Urothelium cell line (cell line): ENCODE measurements around the gene GABRG3.
A peak's percentile ranks its signal among the peaks of the same experiment; 100 is the strongest.

Experiments
- DNase-seq: peaks from one replicate; pipeline ENCODE4 v3.0.0; 2011; ENCODE audit warnings: low spot score, mixed read lengths
- FAIRE-seq: peaks from 2 replicates; lab custom pipeline; 2011; peaks lifted over from hg19 to GRCh38; lab: Jason Lieb, UNC

GABRG3 gene

DNA sequence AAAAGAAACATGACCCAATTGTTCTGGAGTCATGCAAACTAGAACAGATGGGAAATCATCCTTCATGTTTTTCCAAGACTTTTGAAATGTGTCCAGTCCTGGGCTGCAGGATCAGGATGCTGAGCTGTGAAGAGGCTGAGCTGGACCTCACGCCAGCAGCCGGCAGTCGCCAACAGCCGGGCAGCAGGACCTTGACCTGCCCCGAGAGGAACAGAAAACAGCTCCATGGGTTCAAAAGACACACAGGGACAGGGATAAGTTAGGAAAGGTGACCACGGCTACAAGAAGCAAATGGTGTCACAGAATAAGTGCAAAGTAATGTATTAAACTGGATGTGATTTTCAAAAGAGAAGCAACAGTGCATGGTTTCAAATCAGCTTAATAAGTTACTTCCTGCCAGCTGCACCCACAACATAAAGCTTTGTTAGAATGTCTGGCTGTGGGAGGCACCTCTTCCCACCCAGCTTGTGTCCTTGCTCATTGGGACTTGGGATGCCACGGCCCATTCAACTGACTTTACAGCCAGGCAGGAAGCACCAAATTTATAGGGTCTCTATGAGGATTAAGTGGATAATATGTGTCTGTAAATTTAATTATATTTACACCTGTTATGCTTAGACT, 266.4 kb downstream of the GABRG3 start:
- DNase-seq (no peak), FAIRE-seq (no peak)

- FAIRE-seq (peak; percentile 40), DNase-seq (peak; percentile 64)
These were observed 267.2 kb downstream of the GABRG3 start for GRCh38 chr15:27238209-27238608.

GRCh38 chr15:27238707-27239423, 267.9 kb downstream of the GABRG3 start:
- FAIRE-seq (no peak), DNase-seq (no peak)

- DNase-seq (peak; percentile 57), FAIRE-seq (no peak)
These were observed 271.0 kb downstream of the GABRG3 start for GRCh38 chr15:27241943-27242342.

GRCh38 chr15:27244047-27244446, 273.1 kb downstream of the GABRG3 start:
- DNase-seq, result no peak
- FAIRE-seq, result no peak

DNA sequence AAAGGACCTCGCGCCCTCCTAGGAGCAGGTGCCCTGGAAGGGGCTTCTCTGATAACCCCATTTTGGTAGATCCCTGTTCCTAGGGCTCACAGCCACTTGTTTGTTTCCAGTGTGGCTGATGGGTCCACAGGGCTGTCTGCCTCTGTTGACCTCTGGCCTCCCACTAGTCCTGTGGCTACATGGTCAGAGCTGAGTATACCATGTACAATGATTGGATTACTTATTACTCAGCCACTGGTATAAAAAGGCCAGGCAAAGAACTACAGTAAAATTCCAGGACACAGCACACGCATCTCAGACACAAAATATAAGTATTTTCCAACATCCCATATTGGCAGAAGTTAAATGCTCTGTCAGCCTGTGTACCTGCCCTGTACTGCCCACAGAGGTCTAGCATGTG, 277.3 kb downstream of the GABRG3 start:
- FAIRE-seq (no peak), DNase-seq (no peak)

DNA sequence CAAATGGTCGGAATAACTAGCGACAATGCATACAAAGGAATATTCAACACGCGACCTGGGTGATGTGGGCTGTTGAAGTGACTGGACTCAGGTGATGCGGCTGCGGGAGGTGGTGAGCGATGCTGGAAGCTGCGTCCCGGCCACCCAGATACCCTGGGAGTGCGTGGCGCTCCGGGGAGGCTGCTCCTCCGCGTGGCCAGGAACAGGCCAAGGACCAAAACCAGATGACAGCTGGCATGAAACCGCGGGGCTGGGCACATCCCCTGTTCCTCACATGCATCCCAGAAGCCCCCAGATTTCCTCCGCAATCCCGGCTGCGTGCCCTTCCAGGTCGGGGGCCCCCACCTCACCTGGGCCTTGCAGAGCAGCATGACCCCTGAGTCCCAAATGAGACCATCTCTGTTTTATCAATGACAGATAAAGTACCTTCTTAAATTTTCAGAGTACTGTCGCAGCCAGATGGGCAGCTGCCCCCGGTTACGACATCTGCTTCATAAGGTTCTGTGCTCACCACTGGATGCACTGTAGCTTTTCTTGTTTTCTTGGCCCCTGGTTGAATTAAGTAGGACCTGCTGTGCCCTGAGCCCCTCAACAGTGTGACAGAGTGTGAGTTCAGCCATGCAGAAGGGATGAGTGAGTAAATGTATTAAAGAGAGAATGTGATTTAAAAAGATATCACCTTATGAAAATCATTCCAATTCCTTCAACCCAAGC, 278.2 kb downstream of the GABRG3 start:
- no peak for FAIRE-seq
- DNase-seq, result no peak

- DNase-seq, result no peak
- no peak for FAIRE-seq
These were observed 278.8 kb downstream of the GABRG3 start for GRCh38 chr15:27249760-27250109.

DNA sequence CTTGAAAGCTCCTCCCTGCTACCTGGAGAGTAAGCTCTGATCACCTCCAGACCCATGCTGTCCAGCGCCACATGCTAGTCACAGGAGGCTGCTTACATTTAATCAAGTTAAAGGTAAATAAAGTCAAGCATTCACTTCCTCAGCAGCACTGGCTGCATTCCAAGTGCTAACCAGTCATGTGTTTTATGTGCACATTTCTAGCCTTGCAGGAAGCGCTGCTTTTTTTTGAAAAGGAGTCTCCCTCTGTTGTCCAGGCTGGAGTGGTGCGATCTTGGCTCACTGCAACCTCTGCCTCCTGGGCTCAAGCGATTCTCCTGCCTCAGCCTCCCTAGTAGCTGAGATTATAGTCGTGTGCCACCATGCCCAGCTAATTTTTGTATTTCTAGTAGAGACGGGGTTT, 279.2 kb downstream of the GABRG3 start:
- DNase-seq (no peak), FAIRE-seq (no peak)

DNA sequence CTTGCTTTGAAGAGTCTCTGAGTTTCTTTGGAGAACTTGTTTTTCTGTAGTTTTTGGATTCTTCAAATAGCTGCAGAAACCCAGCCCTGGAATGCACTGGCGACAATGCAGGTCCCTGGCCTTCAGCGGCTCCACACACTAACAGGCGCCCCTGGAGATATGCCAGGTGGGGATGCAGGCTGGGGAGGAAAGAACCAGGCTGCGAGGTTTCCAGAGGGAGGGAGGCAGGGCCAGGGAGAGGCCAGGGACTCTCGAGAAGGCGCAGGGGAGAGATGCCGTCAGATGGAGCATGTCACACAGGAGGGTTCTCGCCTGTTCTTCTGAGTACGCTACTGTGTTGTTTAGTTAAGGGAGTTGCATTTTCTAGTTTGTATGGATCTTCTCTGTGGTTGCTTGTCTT, 283.1 kb downstream of the GABRG3 start:
- FAIRE-seq, result no peak
- DNase-seq, result no peak

- FAIRE-seq (no peak), DNase-seq (no peak)
These were observed 283.8 kb downstream of the GABRG3 start for GRCh38 chr15:27254801-27255200.

DNA sequence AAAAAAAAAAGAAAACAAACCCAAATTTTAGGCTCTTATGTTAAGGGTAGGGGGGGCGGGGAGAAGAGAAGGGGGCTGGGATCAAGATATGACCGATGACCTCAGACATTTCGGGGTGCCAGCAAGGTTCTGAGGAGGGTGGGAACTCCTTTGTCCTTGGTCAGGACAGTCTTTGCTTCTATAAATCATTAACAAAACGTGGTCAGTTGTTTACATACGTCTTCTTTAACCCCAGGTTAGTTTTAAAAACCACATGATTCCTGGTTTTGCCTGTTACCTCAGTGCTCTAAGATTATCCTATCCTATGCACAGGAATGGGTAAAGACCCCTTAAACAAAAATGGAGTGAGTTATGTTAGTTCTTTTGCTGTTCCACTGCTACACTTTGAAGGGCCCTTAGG, 285.5 kb downstream of the GABRG3 start:
- DNase-seq (no peak), FAIRE-seq (no peak)

- FAIRE-seq, result no peak
- DNase-seq, result no peak
These were observed 287.3 kb downstream of the GABRG3 start for GRCh38 chr15:27258287-27258686.

DNA sequence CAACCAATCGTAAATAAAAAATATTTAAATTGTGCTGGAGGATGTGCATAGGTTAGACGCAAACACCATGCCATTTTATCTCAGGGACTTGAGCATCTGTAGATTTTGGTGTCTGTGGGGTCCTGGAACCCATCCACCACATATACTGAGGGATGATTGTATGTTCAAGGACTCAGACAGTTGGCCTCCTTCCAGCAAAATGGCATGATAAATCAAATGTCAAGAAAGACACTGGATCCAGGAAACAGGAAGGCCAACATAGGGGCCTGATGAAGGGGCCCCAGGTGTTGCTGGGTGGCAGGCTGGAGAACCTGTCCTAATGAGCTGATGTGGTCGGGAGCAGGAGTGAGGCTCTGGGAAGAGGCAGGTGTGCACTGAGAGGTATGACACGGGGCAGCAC, 289.5 kb downstream of the GABRG3 start:
- FAIRE-seq, result no peak

GRCh38 chr15:27268923-27269322, 297.9 kb downstream of the GABRG3 start:
- FAIRE-seq (no peak), DNase-seq (no peak)

More for the DNA sequence above, 289.5 kb downstream of the GABRG3 start:
- DNase-seq, result no peak

DNA sequence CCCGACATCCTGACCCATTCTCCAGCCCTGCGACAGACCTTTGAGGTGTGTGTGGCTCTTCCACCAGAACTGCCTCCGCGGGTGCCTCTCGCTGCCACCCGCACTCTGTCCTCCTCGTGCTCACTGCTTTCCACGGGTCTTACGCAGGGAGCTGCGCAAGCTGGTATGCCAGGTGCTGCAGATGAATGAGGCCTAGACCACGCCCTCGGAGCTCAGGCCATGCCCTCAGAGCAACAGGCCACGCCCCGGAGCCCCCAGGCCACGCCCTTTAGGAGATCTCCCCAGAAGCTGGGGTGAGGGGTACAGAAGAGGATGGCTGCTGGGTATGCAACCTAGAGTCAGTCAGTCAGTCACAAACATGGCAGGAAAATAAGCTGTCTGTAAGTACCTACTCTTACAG, 300.3 kb downstream of the GABRG3 start:
- DNase-seq, result no peak
- FAIRE-seq, result peak; percentile 5

GRCh38 chr15:27272427-27272826, 301.4 kb downstream of the GABRG3 start:
- no peak for DNase-seq
- no peak for FAIRE-seq

DNA sequence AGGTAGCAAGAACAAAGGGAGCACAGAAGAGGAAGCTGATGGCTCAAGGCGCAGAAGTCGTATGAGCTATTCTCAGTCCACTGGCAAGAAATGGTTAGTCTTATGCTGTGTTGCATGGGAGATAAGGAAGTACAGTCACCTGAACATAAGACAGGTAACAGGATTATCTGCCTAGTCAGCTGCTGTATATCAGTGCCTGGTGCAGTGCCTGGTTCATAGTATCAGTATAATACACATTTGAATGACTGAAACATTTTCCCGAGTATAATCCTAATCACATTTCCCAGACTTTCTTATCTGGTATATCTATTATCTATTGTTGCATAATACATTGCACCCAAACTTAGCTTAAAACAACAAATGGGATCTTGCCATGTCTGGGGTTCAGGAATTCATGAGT, 302.5 kb downstream of the GABRG3 start:
- no peak for FAIRE-seq
- no peak for DNase-seq

- FAIRE-seq, result no peak
- no peak for DNase-seq
These were observed 307.8 kb downstream of the GABRG3 start for GRCh38 chr15:27278761-27279160.

- no peak for DNase-seq
- no peak for FAIRE-seq
These were observed 321.7 kb downstream of the GABRG3 start for GRCh38 chr15:27292641-27293040.

- DNase-seq (no peak), FAIRE-seq (no peak)
These were observed 322.6 kb downstream of the GABRG3 start for GRCh38 chr15:27293607-27294006.

DNA sequence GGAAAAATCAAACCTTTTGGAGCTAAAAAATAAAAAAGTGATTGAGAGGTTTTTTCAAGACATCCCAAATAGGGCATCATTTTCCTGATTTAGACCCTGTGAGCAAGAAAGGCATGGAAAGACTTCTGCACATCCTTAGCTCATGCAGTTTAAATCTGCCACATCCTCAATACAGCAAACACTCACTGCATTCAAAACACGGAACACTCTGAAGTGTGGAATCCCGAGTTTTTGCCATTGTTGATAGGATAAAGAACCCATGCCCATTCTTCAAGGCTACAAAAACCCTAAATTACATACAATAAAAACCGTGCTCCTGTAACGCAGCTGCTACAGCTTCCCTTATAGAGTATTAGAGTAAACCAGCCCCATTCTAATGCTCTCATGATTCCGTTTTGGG, 346.8 kb downstream of the GABRG3 start:
- DNase-seq (no peak), FAIRE-seq (no peak)
